Measurements from ENCODE around the gene PRPF18.

The PRPF18 gene

GRCh38 chr10:13608246-13608853, 21.6 kb downstream of the PRPF18 start:
- no peak for DNase-seq

- DNase-seq: no peak
Measured at GRCh38 chr10:13612654-13613373, 26.0 kb downstream of the PRPF18 start.

- no peak for DNase-seq
Measured at GRCh38 chr10:13613519-13613918, 26.8 kb downstream of the PRPF18 start.

- DNase-seq: no peak
Measured at GRCh38 chr10:13614530-13615332, 28.0 kb downstream of the PRPF18 start.

- no peak for DNase-seq
Measured at GRCh38 chr10:13615650-13616300, 29.0 kb downstream of the PRPF18 start.

GRCh38 chr10:13617116-13617515, 30.4 kb downstream of the PRPF18 start:
- DNase-seq: no peak

- no peak for DNase-seq
Measured at GRCh38 chr10:13621931-13622330, 35.2 kb downstream of the PRPF18 start.

GRCh38 chr10:13624630-13625029, 37.9 kb downstream of the PRPF18 start:
- no peak for DNase-seq

- DNase-seq: no peak
Measured at GRCh38 chr10:13627459-13628310, 40.9 kb downstream of the PRPF18 start.

GRCh38 chr10:13628661-13629060, 41.9 kb downstream of the PRPF18 start:
- DNase-seq: no peak

GRCh38 chr10:13629116-13629515, 42.4 kb downstream of the PRPF18 start:
- no peak for DNase-seq

GRCh38 chr10:13630231-13630630, 43.5 kb downstream of the PRPF18 start:
- no peak for DNase-seq

- no peak for DNase-seq
Measured at GRCh38 chr10:13631594-13631993, 44.8 kb downstream of the PRPF18 start.

GRCh38 chr10:13632440-13632839, 45.7 kb downstream of the PRPF18 start:
- DNase-seq: no peak

- DNase-seq: no peak
Measured at GRCh38 chr10:13632884-13633440, 46.2 kb downstream of the PRPF18 start.

- no peak for DNase-seq
Measured at GRCh38 chr10:13633689-13634088, 46.9 kb downstream of the PRPF18 start.

GRCh38 chr10:13634207-13634606, 47.4 kb downstream of the PRPF18 start:
- DNase-seq: no peak

- no peak for DNase-seq
Measured at GRCh38 chr10:13636776-13637175, 50.0 kb downstream of the PRPF18 start.

- no peak for DNase-seq
Measured at GRCh38 chr10:13637303-13637856, 50.6 kb downstream of the PRPF18 start.

- DNase-seq: no peak
Measured at GRCh38 chr10:13637894-13638293, 51.1 kb downstream of the PRPF18 start.

GRCh38 chr10:13642293-13642692, 55.5 kb downstream of the PRPF18 start:
- DNase-seq: no peak

- no peak for DNase-seq
Measured at GRCh38 chr10:13643016-13643415, 56.3 kb downstream of the PRPF18 start.

All from activated CD8-positive, alpha-beta memory T cell treated with anti-CD3 and anti-CD28 coated beads for 24 hours (primary cell).